B cell (primary cell): ENCODE results near the gene ZMYM4.

ENCODE experiments used
- EZH2 ChIP-seq: IDR thresholded peaks from 2 replicates; pipeline ENCODE4 v1.6.1; 2012; ENCODE audit warnings: borderline replicate concordance, low read depth, mild to moderate bottlenecking, moderate library complexity, low read length; ENCODE audit not compliant: insufficient read depth, poor library complexity, severe bottlenecking
- TF ChIP-seq, protein P1 (sequence below): fragments of 200-600 bp; IDR thresholded peaks from one replicate; pipeline ENCODE4 v1.8.0; 2022; ENCODE audit warnings: antibody characterized with exemption, mild to moderate bottlenecking

DNA sequence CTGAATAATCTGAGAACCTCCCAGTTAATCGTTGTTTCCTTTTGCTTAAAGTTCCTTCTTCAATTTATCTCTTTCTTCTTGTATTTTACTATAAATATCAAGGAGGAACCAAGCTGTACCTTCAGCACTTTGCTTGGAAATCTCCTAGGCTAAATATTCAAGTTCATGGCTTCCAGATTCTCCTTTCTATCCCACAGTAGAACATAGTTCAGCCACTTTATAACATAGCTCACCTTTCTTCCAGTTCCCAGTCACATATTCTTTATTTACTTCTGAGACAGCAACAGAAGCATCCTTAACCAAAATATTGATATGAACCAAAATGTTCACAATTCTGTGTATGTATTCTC lies 11.0 kb downstream of the ZMYM4 start:
- no peak for TF ChIP-seq EZH2
- TF ChIP-seq, protein P1, sequence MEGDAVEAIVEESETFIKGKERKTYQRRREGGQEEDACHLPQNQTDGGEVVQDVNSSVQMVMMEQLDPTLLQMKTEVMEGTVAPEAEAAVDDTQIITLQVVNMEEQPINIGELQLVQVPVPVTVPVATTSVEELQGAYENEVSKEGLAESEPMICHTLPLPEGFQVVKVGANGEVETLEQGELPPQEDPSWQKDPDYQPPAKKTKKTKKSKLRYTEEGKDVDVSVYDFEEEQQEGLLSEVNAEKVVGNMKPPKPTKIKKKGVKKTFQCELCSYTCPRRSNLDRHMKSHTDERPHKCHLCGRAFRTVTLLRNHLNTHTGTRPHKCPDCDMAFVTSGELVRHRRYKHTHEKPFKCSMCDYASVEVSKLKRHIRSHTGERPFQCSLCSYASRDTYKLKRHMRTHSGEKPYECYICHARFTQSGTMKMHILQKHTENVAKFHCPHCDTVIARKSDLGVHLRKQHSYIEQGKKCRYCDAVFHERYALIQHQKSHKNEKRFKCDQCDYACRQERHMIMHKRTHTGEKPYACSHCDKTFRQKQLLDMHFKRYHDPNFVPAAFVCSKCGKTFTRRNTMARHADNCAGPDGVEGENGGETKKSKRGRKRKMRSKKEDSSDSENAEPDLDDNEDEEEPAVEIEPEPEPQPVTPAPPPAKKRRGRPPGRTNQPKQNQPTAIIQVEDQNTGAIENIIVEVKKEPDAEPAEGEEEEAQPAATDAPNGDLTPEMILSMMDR, result no peak
